Naive thymus-derived CD4-positive, alpha-beta T cell (primary cell): ENCODE measurements around the gene LRMDA. TPM values are rescaled to one million over a fixed set of nuclear protein-coding genes. Genes with fewer than 3 reads are reported as not detected.
A peak's percentile ranks its signal among the peaks of the same experiment; 100 is the strongest.

ENCODE experiments used
- ATAC-seq: fragments of 150-1000 bp; cut with Tn5 transposase; 2 replicates; pipeline ENCODE4 v1.10.0; 2021; ENCODE audit warnings: mild to moderate bottlenecking, moderate library complexity
- CTCF ChIA-PET: fragments of 350-600 bp; sonication (Branson Sonifier 250); formaldehyde crosslinking; loops from one replicate; lab custom pipeline; 2021; ENCODE audit warnings: antibody characterized with exemption; lab: Charles Lee
- POLR2A ChIA-PET: fragments of 350-600 bp; sonication (Branson Sonifier 250); formaldehyde crosslinking; loops from one replicate; lab custom pipeline; 2021; ENCODE audit warnings: antibody characterized with exemption, inconsistent platforms; lab: Charles Lee
- DNase-seq, 9 donors: peaks; one replicate each; pipeline versions ENCODE4 v3.0.0 to v3.0.0-alpha.2; 2020 to 2022; ENCODE audit warnings: mixed read lengths in 1 of 9
- H3K27ac ChIP-seq: one replicate; pipeline ENCODE4 v1.7.0; 2013; ENCODE audit warnings: mild to moderate bottlenecking, low read depth, low read length, moderate library complexity
- H3K27me3 ChIP-seq, 2 donors: one replicate each; pipeline ENCODE4 v1.7.0; 2013; ENCODE audit warnings: low read length in 2 of 2, mild to moderate bottlenecking in 2 of 2, moderate library complexity in 2 of 2; ENCODE audit not compliant: control insufficient read depth in 2 of 2, insufficient read depth in 2 of 2
- H3K36me3 ChIP-seq, 3 experiments: 1 replicate in 2 of 3; 2 replicates in 1 of 3; pipeline ENCODE4 v1.7.0; 2013; ENCODE audit warnings: low read length in 3 of 3, mild to moderate bottlenecking in 3 of 3, moderate library complexity in 1 of 3; ENCODE audit not compliant: insufficient read depth in 3 of 3, control insufficient read depth in 2 of 3
- H3K4me1 ChIP-seq, 2 donors: one replicate each; pipeline ENCODE4 v1.7.0; 2013; ENCODE audit warnings: low read length in 2 of 2, mild to moderate bottlenecking in 2 of 2, moderate library complexity in 1 of 2; ENCODE audit not compliant: control insufficient read depth in 2 of 2, insufficient read depth in 2 of 2
- H3K4me3 ChIP-seq: 2 replicates; pipeline ENCODE4 v1.7.0; 2013; ENCODE audit warnings: mild to moderate bottlenecking, low read length
- H3K9me3 ChIP-seq, 3 experiments: 1 replicate in 2 of 3; 2 replicates in 1 of 3; pipeline ENCODE4 v1.7.0; 2013; ENCODE audit warnings: low read length in 3 of 3; ENCODE audit not compliant: control insufficient read depth in 2 of 3
- H3K27ac Mint-ChIP-seq, 9 donors: one replicate each; pipeline ENCODE4 v1.8.0; 2020 to 2022; ENCODE audit warnings: mixed read lengths in 9 of 9, mild to moderate bottlenecking in 8 of 9, moderate library complexity in 5 of 9, inconsistent platforms in 2 of 9
- H3K27me3 Mint-ChIP-seq, 5 donors: one replicate each; pipeline ENCODE4 v1.8.0; 2021 to 2022; ENCODE audit warnings: mixed read lengths in 5 of 5, mild to moderate bottlenecking in 1 of 5
- H3K36me3 Mint-ChIP-seq, 5 donors: one replicate each; pipeline ENCODE4 v1.8.0; 2020 to 2022; ENCODE audit warnings: mixed read lengths in 5 of 5, mild to moderate bottlenecking in 3 of 5, inconsistent platforms in 1 of 5
- H3K4me1 Mint-ChIP-seq, 7 donors: one replicate each; pipeline ENCODE4 v1.8.0; 2020 to 2022; ENCODE audit warnings: mixed read lengths in 7 of 7, mild to moderate bottlenecking in 3 of 7, inconsistent platforms in 1 of 7
- H3K4me3 Mint-ChIP-seq, 10 donors: one replicate each; pipeline ENCODE4 v1.8.0; 2020 to 2022; ENCODE audit warnings: mild to moderate bottlenecking in 10 of 10, mixed read lengths in 10 of 10, moderate library complexity in 6 of 10, inconsistent platforms in 2 of 10
- H3K9me3 Mint-ChIP-seq, 11 donors: one replicate each; pipeline ENCODE4 v1.8.0; 2020 to 2022; ENCODE audit warnings: mixed read lengths in 11 of 11, mild to moderate bottlenecking in 4 of 11, inconsistent platforms in 1 of 11, moderate library complexity in 1 of 11
- intact Hi-C, 2 donors: fragments of 100-400 bp; cut with micrococcal nuclease; formaldehyde crosslinking; loops; one replicate each; pipeline ENCODE4 v1.15.1; 2023
- polyA plus RNA-seq, 2 donors: library from polyadenylated mRNA; unstranded; fragments of 300-500 nt; fragmentation: Illumina TruSeq; gene quantifications; one replicate each; pipeline ENCODE4 v1.2.3, GENCODE V29; 2021
- total RNA-seq, 6 experiments: library from RNA in 5 of 6; stranded (reverse) in 5 of 6; gene quantifications; 1 replicate in 5 of 6; 2 replicates in 1 of 6; pipeline ENCODE4 v1.2.3 and lab custom pipeline; 2021 to 2026

The LRMDA gene
- total and polyA plus RNA-seq, 7 experiments from 2014 or later: 0.57 to 14.9 (median 3.0) TPM; not detected in 4

GRCh38 chr10:75956624-75957023, 525.2 kb downstream of the LRMDA start:
- no peaks in the 10 kb centered on the region for H3K36me3 ChIP-seq
- ATAC-seq (no peak), DNase-seq (no peak)
- H3K9me3 ChIP-seq: no peaks in the 10 kb centered on the region
- H3K27ac Mint-ChIP-seq: no peak overlapping the region
- H3K36me3 Mint-ChIP-seq: no peaks in the 10 kb centered on the region
- no peaks in the 10 kb centered on the region for H3K4me1 ChIP-seq
- H3K4me3 Mint-ChIP-seq: no peak overlapping the region
- no peaks in the 10 kb centered on the region for H3K27me3 ChIP-seq
- peaks cover 0 to 4% (median 0%) of the 10 kb centered on the region in 5 donors for H3K27me3 Mint-ChIP-seq
- CTCF ChIA-PET: no interaction called here
- no peak overlapping the region for H3K27ac ChIP-seq
- peaks cover 0 to 4% (median 0%) of the 10 kb centered on the region in 11 donors for H3K9me3 Mint-ChIP-seq
- POLR2A ChIA-PET: no interaction called here
- H3K4me3 ChIP-seq: no peak overlapping the region
- H3K4me1 Mint-ChIP-seq: peaks cover 0 to 5% (median 0%) of the 10 kb centered on the region in 7 donors
- intact Hi-C loops: no loop called here

GRCh38 chr10:75957314-75958120, 526.1 kb downstream of the LRMDA start:
- H3K4me1 ChIP-seq: no peaks in the 10 kb centered on the region
- H3K27me3 ChIP-seq: no peaks in the 10 kb centered on the region
- Mint-ChIP-seq H3K36me3 (no peaks in the 10 kb centered on the region), H3K4me1 (peaks cover 0 to 5% (median 0%) of the 10 kb centered on the region in 7 donors), H3K9me3 (peaks cover 0 to 4% (median 0%) of the 10 kb centered on the region in 11 donors), H3K27ac (no peak overlapping the region), H3K4me3 (no peak overlapping the region), H3K27me3 (peaks cover 0 to 4% (median 0%) of the 10 kb centered on the region in 5 donors)
- no peak for DNase-seq
- peak; percentile 59 for ATAC-seq
- H3K9me3 ChIP-seq: no peaks in the 10 kb centered on the region
- no peak overlapping the region for H3K4me3 ChIP-seq
- CTCF ChIA-PET: no interaction called here
- H3K27ac ChIP-seq: no peak overlapping the region
- POLR2A ChIA-PET: no interaction called here
- intact Hi-C loops: no loop called here
- H3K36me3 ChIP-seq: no peaks in the 10 kb centered on the region

GRCh38 chr10:75959209-75959608, 527.8 kb downstream of the LRMDA start:
- Mint-ChIP-seq H3K9me3 (peaks cover 0 to 4% (median 0%) of the 10 kb centered on the region in 11 donors), H3K27me3 (peaks cover 0 to 11% (median 0%) of the 10 kb centered on the region in 5 donors), H3K4me3 (no peak overlapping the region), H3K36me3 (no peaks in the 10 kb centered on the region), H3K4me1 (peaks cover 0 to 5% (median 0%) of the 10 kb centered on the region in 7 donors), H3K27ac (no peak overlapping the region)
- DNase-seq (no peak), ATAC-seq (no peak)
- Histone ChIP-seq H3K9me3 (no peaks in the 10 kb centered on the region), H3K27me3 (no peaks in the 10 kb centered on the region), H3K4me1 (no peaks in the 10 kb centered on the region), H3K27ac (no peak overlapping the region), H3K36me3 (no peaks in the 10 kb centered on the region), H3K4me3 (no peak overlapping the region)
- ChIA-PET CTCF (no interaction called here), POLR2A (no interaction called here)
- intact Hi-C loops: no loop called here

- H3K9me3 ChIP-seq: no peaks in the 10 kb centered on the region
- Mint-ChIP-seq H3K9me3 (peaks cover 0 to 4% (median 0%) of the 10 kb centered on the region in 11 donors), H3K27me3 (peaks cover 0 to 11% (median 0%) of the 10 kb centered on the region in 5 donors), H3K4me3 (no peak overlapping the region), H3K36me3 (no peaks in the 10 kb centered on the region), H3K27ac (no peak overlapping the region), H3K4me1 (peaks cover 0 to 5% (median 0%) of the 10 kb centered on the region in 7 donors)
- H3K4me1 ChIP-seq: no peaks in the 10 kb centered on the region
- no peaks in the 10 kb centered on the region for H3K27me3 ChIP-seq
- H3K27ac ChIP-seq: no peak overlapping the region
- DNase-seq: no peak
- CTCF ChIA-PET: no interaction called here
- no peak overlapping the region for H3K4me3 ChIP-seq
- intact Hi-C loops: no loop called here
- POLR2A ChIA-PET: no interaction called here
- H3K36me3 ChIP-seq: no peaks in the 10 kb centered on the region
- no peak for ATAC-seq
Measured at GRCh38 chr10:75959912-75960311, 528.5 kb downstream of the LRMDA start.

GRCh38 chr10:75962395-75963061, 531.1 kb downstream of the LRMDA start:
- peaks cover 0 to 7% (median 0%) of the 10 kb centered on the region in 5 donors for H3K27me3 Mint-ChIP-seq
- H3K27me3 ChIP-seq: no peaks in the 10 kb centered on the region
- H3K4me3 ChIP-seq: no peak overlapping the region
- H3K27ac ChIP-seq: no peak overlapping the region
- no peaks in the 10 kb centered on the region for H3K4me1 ChIP-seq
- H3K9me3 Mint-ChIP-seq: peaks cover 0 to 1% (median 0%) of the 10 kb centered on the region in 11 donors
- no peaks in the 10 kb centered on the region for H3K9me3 ChIP-seq
- H3K4me1 Mint-ChIP-seq: peaks cover 0 to under 1% (median 0%) of the 10 kb centered on the region in 7 donors
- DNase-seq: no peak
- ChIA-PET CTCF (no interaction called here), POLR2A (no interaction called here)
- intact Hi-C loops: no loop called here
- no peak overlapping the region for H3K27ac Mint-ChIP-seq
- no peak overlapping the region for H3K4me3 Mint-ChIP-seq
- ATAC-seq: no peak
- no peaks in the 10 kb centered on the region for H3K36me3 Mint-ChIP-seq
- H3K36me3 ChIP-seq: no peaks in the 10 kb centered on the region

GRCh38 chr10:75967491-75967890, 536.1 kb downstream of the LRMDA start:
- Histone ChIP-seq H3K27me3 (no peaks in the 10 kb centered on the region), H3K4me3 (no peak overlapping the region), H3K9me3 (no peaks in the 10 kb centered on the region), H3K36me3 (no peaks in the 10 kb centered on the region), H3K4me1 (no peaks in the 10 kb centered on the region), H3K27ac (no peak overlapping the region)
- intact Hi-C loops: no loop called here
- ChIA-PET POLR2A (interaction anchor here (0.6 kb wide), 1 partner anchor 24 kb away, joined by 3 read pairs; no protein-coding TSS in a partner anchor), CTCF (no interaction called here)
- no peaks in the 10 kb centered on the region for H3K4me1 Mint-ChIP-seq
- no peak overlapping the region for H3K27ac Mint-ChIP-seq
- peaks cover 0 to 7% (median 0%) of the 10 kb centered on the region in 5 donors for H3K27me3 Mint-ChIP-seq
- no peak overlapping the region for H3K4me3 Mint-ChIP-seq
- H3K36me3 Mint-ChIP-seq: no peaks in the 10 kb centered on the region
- DNase-seq (no peak), ATAC-seq (no peak)
- peaks cover 0 to 5% (median 0%) of the 10 kb centered on the region in 11 donors for H3K9me3 Mint-ChIP-seq
